Effector CD4-positive, alpha-beta T cell (primary cell): ENCODE data around the gene GNAI1.

Experiments used
- DNase-seq: peaks from one replicate; pipeline ENCODE4 v3.0.0-alpha.2; 2020

Gene GNAI1

GRCh38 chr7:80165177-80165576 is 30.5 kb downstream of the GNAI1 start:
- DNase-seq, result no peak

- no peak for DNase-seq
Measured at GRCh38 chr7:80170445-80170844, 35.8 kb downstream of the GNAI1 start.

GRCh38 chr7:80172387-80172786 is 37.8 kb downstream of the GNAI1 start:
- DNase-seq, result no peak

GRCh38 chr7:80175744-80176143 is 41.1 kb downstream of the GNAI1 start:
- DNase-seq, result no peak

GRCh38 chr7:80181411-80181810 is 46.8 kb downstream of the GNAI1 start:
- no peak for DNase-seq

GRCh38 chr7:80182630-80183276 is 48.1 kb downstream of the GNAI1 start:
- DNase-seq, result no peak

GRCh38 chr7:80183351-80183750 is 48.7 kb downstream of the GNAI1 start:
- no peak for DNase-seq

GRCh38 chr7:80183900-80184685 is 49.5 kb downstream of the GNAI1 start:
- DNase-seq, result no peak

- no peak for DNase-seq
Measured at GRCh38 chr7:80184693-80185092, 50.1 kb downstream of the GNAI1 start.

GRCh38 chr7:80185571-80185970 is 50.9 kb downstream of the GNAI1 start:
- DNase-seq, result no peak

- no peak for DNase-seq
Measured at GRCh38 chr7:80186721-80187120, 52.1 kb downstream of the GNAI1 start.

- DNase-seq, result no peak
Measured at GRCh38 chr7:80187279-80187678, 52.6 kb downstream of the GNAI1 start.

GRCh38 chr7:80187727-80188126 is 53.1 kb downstream of the GNAI1 start:
- no peak for DNase-seq

GRCh38 chr7:80189638-80190037 is 55.0 kb downstream of the GNAI1 start:
- no peak for DNase-seq

GRCh38 chr7:80197627-80198026 is 63.0 kb downstream of the GNAI1 start:
- DNase-seq, result no peak

- DNase-seq, result no peak
Measured at GRCh38 chr7:80199051-80199450, 64.4 kb downstream of the GNAI1 start.

GRCh38 chr7:80204454-80204853 is 69.8 kb downstream of the GNAI1 start:
- DNase-seq, result no peak

GRCh38 chr7:80204919-80205318 is 70.3 kb downstream of the GNAI1 start:
- no peak for DNase-seq

GRCh38 chr7:80206763-80207162 is 72.1 kb downstream of the GNAI1 start:
- DNase-seq, result no peak

GRCh38 chr7:80207501-80207900 is 72.9 kb downstream of the GNAI1 start:
- DNase-seq, result no peak

GRCh38 chr7:80208700-80209099 is 74.1 kb downstream of the GNAI1 start:
- no peak for DNase-seq

- DNase-seq, result no peak
Measured at GRCh38 chr7:80210400-80210799, 75.8 kb downstream of the GNAI1 start.

GRCh38 chr7:80213814-80214213 is 79.2 kb downstream of the GNAI1 start:
- DNase-seq, result no peak

GRCh38 chr7:80215734-80216133 is 81.1 kb downstream of the GNAI1 start:
- no peak for DNase-seq
